Hypothalamus (tissue), 51 donors: ENCODE results near the gene HOXD1.

Experiments
- DNase-seq, 51 donors: peaks; one replicate each; lab custom pipeline; 2025; lab: John Stamatoyannopoulos, UW

HOXD1 gene

GRCh38 chr2:176234156-176234555, 45.7 kb downstream of the HOXD1 start:
- DNase-seq: no peak

DNA sequence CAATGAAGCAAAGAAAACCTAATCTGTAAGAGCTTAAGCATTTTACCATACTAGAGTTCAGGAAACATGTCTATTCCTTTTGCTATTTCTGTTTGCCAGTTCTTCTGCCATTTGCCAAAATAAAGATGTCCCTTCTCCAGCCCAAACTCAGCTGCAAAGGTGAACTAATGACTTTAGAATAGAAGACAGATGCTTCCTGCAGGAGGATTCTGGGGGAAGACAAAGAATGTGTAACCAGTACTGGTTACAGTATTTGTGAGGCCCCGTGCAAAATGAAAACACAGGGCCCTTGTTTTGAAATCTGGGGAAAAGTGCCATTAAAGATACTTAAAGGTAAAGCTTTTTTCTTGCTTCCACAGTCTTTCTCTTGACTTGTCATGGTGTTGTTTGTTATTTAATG, 46.5 kb downstream of the HOXD1 start:
- DNase-seq: no peak

DNA sequence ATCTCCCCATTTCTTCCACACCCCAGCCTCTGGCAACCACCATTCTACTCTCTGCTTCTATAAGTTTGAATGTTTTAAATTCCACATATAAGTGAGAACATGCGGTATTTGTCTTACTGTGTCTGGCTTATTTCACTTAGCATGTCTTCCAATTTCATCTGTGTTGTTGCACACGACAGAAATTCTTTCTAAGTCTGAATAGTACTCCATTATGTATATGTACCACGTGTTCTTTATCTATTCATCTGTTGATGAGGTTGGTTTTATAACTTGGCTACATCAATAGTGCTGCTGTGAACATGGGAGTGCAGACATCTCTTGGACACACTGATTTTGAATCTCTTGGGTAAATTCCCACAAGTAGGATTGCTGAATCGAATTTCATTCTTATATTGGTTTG, 49.0 kb downstream of the HOXD1 start:
- no peak for DNase-seq

GRCh38 chr2:176239031-176239430, 50.6 kb downstream of the HOXD1 start:
- no peak for DNase-seq

DNA sequence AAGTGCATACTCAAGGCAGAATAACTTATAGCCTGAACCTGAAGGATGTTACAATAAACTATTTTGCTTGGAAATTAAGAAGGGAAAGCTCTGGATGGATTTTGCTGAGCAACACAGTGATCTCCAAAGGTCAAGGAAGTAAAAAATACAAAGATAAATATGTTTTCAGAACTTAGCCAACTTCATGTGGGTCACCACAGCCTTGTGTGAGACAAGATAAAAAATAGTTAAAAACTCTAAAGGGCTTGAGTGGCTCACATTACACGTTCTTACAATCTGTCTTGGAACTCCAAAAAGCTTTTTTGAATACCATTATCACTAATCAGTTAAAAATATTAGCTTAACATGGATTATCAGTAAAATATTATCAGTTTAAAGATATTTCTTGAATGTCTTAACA, 51.8 kb downstream of the HOXD1 start:
- no peak for DNase-seq
